Endodermal cell (in vitro differentiated cells): ENCODE results near the gene NETO1. TPM values are rescaled to one million over a fixed set of nuclear protein-coding genes. Genes with fewer than 3 reads are reported as not detected.

Experiments used
- DNase-seq: peaks from one replicate; pipeline ENCODE4 v3.0.0-alpha.2; 2017
- H3K27ac ChIP-seq: 2 replicates; pipeline ENCODE4 v1.5.1; 2013; ENCODE audit warnings: mild to moderate bottlenecking, low read depth, low read length, moderate library complexity
- H3K27me3 ChIP-seq: 2 replicates; pipeline ENCODE4 v1.6.1; 2013; ENCODE audit warnings: mild to moderate bottlenecking, low read length, moderate library complexity; ENCODE audit not compliant: insufficient read depth, control insufficient read depth, poor library complexity, severe bottlenecking
- H3K36me3 ChIP-seq: 2 replicates; pipeline ENCODE4 v1.7.0; 2013; ENCODE audit warnings: mild to moderate bottlenecking, low read length, moderate library complexity; ENCODE audit not compliant: control insufficient read depth, insufficient read depth
- H3K4me1 ChIP-seq: one replicate; pipeline ENCODE4 v1.7.0; 2013; ENCODE audit warnings: low read length; ENCODE audit not compliant: control insufficient read depth, insufficient read depth
- H3K4me3 ChIP-seq: 2 replicates; pipeline ENCODE4 v1.5.1; 2013; ENCODE audit warnings: mild to moderate bottlenecking, low read length, moderate library complexity
- H3K9ac ChIP-seq: 2 replicates; pipeline ENCODE4 v1.6.1; 2013; ENCODE audit warnings: mild to moderate bottlenecking, low read length, moderate library complexity; ENCODE audit not compliant: poor library complexity, severe bottlenecking; ENCODE audit errors: extremely low read depth
- H3K9me3 ChIP-seq: 2 replicates; pipeline ENCODE4 v1.6.1; 2013; ENCODE audit warnings: mild to moderate bottlenecking, low read length, moderate library complexity; ENCODE audit not compliant: control insufficient read depth
- H3K27ac Mint-ChIP-seq: 2 replicates; pipeline ENCODE4 v1.8.0; 2020; ENCODE audit warnings: mixed read lengths
- H3K27me3 Mint-ChIP-seq: 2 replicates; pipeline ENCODE4 v1.8.0; 2021; ENCODE audit warnings: mild to moderate bottlenecking, mixed read lengths; ENCODE audit not compliant: insufficient read depth
- H3K36me3 Mint-ChIP-seq: 2 replicates; pipeline ENCODE4 v1.8.0; 2020; ENCODE audit warnings: low read depth, mixed read lengths
- H3K4me1 Mint-ChIP-seq: 2 replicates; pipeline ENCODE4 v1.8.0; 2020; ENCODE audit warnings: mixed read lengths
- H3K4me3 Mint-ChIP-seq: 2 replicates; pipeline ENCODE4 v1.8.0; 2020; ENCODE audit warnings: mild to moderate bottlenecking, moderate library complexity, mixed read lengths
- H3K9me3 Mint-ChIP-seq: 2 replicates; pipeline ENCODE4 v1.8.0; 2020; ENCODE audit warnings: mild to moderate bottlenecking, mixed read lengths
- CTCF ChIP-seq: fragments of 200-600 bp; sonication (generic); conservative IDR thresholded peaks from 2 replicates; pipeline ENCODE4 v1.5.0; 2021; ENCODE audit warnings: antibody characterized with exemption, mild to moderate bottlenecking
- WGBS, 2 experiments: methylation state at CpG; one replicate each; pipeline versions ENCODE4 v1.1.5 to v1.1.7; 2013; ENCODE audit warnings: missing lambda C conversion rate in 2 of 2, mixed read lengths in 1 of 2; ENCODE audit not compliant: insufficient coverage in 1 of 2, insufficient read length in 1 of 2; 5-methylcytosine and 5-hydroxymethylcytosine counted together
- total RNA-seq, 2 donors: library from RNA; stranded (reverse); fragmentation: NEBNext Ultra II Directional in 1 of 2; extraction: Animal tissue kit (Norgen Biotek cat#: 25700) in 1 of 2; gene quantifications; 2 replicates in 1 of 2; 3 replicates in 1 of 2; pipeline ENCODE4 v1.2.1, GENCODE V29; 2021

The NETO1 gene
- total RNA-seq, 2 donors from 2014 or later: 4.2 to 6.5 TPM

GRCh38 chr18:72772916-72773315 lies 94.9 kb downstream of the NETO1 start:
- H3K4me1 ChIP-seq: no peaks in the 10 kb centered on the region
- H3K27me3 Mint-ChIP-seq: no peaks in the 10 kb centered on the region
- no peak overlapping the region for H3K4me3 Mint-ChIP-seq
- H3K9ac ChIP-seq: no peak overlapping the region
- DNase-seq: no peak
- no peak overlapping the region for H3K4me3 ChIP-seq
- H3K9me3 ChIP-seq: no peaks in the 10 kb centered on the region
- H3K27ac ChIP-seq: no peak overlapping the region
- H3K9me3 Mint-ChIP-seq: no peaks in the 10 kb centered on the region
- H3K36me3 ChIP-seq: no peaks in the 10 kb centered on the region
- no peaks in the 10 kb centered on the region for H3K4me1 Mint-ChIP-seq
- no peak overlapping the region for H3K27ac Mint-ChIP-seq
- H3K27me3 ChIP-seq: no peaks in the 10 kb centered on the region
- no peak for TF ChIP-seq CTCF
- no peaks in the 10 kb centered on the region for H3K36me3 Mint-ChIP-seq

GRCh38 chr18:72768681-72769229 lies 99.0 kb downstream of the NETO1 start:
- Histone ChIP-seq H3K4me3 (no peak overlapping the region), H3K4me1 (no peaks in the 10 kb centered on the region), H3K36me3 (no peaks in the 10 kb centered on the region), H3K27ac (no peak overlapping the region), H3K9ac (no peak overlapping the region), H3K27me3 (no peaks in the 10 kb centered on the region), H3K9me3 (no peaks in the 10 kb centered on the region)
- Mint-ChIP-seq H3K27me3 (no peaks in the 10 kb centered on the region), H3K36me3 (no peaks in the 10 kb centered on the region), H3K9me3 (no peaks in the 10 kb centered on the region), H3K27ac (no peak overlapping the region), H3K4me1 (no peaks in the 10 kb centered on the region), H3K4me3 (no peak overlapping the region)
- TF ChIP-seq CTCF: peak; percentile 59
- DNase-seq: peak; percentile 49
- WGBS, 2 experiments: 86 to 91% methylated on average over 7 to 8 of the region's 8 CpGs

DNA sequence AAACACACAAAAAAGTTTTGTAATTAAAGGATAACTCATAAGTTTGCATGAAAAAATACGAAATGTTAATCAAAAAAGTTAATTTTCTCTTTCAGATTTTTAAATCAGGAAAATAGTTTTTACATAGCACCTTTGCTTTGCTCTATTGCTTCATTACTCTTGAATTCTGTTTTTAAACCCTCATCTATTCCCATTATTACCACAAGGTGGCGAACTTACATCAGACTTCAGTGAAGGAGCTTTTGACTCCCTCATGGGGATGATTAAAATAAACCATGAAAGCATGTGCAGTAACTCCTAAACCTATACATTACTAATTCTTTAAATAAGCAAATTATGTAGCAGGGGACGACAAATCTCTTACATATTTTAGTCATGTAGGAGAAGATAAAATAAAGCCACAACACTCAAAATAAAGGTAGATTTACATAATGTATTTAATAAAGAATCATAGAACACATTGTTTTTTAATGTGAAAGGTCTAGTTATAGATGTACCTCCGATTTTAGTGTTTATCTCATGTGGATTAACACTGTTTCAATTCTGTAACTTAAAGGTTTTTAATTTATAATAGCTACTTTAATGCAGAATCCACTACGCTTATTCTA lies 105.2 kb downstream of the NETO1 start:
- H3K27me3 ChIP-seq: no peaks in the 10 kb centered on the region
- DNase-seq: no peak
- no peaks in the 10 kb centered on the region for H3K27me3 Mint-ChIP-seq

More for the DNA sequence above, 105.2 kb downstream of the NETO1 start:
- peak; percentile 95 for TF ChIP-seq CTCF
- 40% methylated on average over 2 of the region's 5 CpGs; no CpG with 5 or more reads in 1 of the 2 experiments for WGBS, 2 experiments
- Histone ChIP-seq H3K4me1 (no peaks in the 10 kb centered on the region), H3K36me3 (no peaks in the 10 kb centered on the region), H3K9me3 (no peaks in the 10 kb centered on the region), H3K27ac (no peak overlapping the region), H3K9ac (no peak overlapping the region), H3K4me3 (no peak overlapping the region)
- Mint-ChIP-seq H3K36me3 (no peaks in the 10 kb centered on the region), H3K27ac (no peak overlapping the region), H3K4me3 (no peak overlapping the region), H3K4me1 (no peaks in the 10 kb centered on the region), H3K9me3 (no peaks in the 10 kb centered on the region)
